A673 (cell line): ENCODE data around the gene GLCCI1. TPM values are rescaled to one million over a fixed set of nuclear protein-coding genes. Genes with fewer than 3 reads are reported as not detected.

Experiments
- BruUV-seq: library from RNA; stranded (reverse); fragments of 400-500 nt; replicated peaks from 2 replicates; lab custom pipeline; 2021; lab: Mats Ljungman, UMichigan
- CTCF ChIA-PET: fragments of 300-600 bp; sonication (Branson Sonifier 250); formaldehyde crosslinking; loops from one replicate; lab custom pipeline; 2022; ENCODE audit warnings: antibody characterized with exemption; lab: Charles Lee
- POLR2A ChIA-PET: fragments of 300-600 bp; sonication (Branson Sonifier 250); formaldehyde crosslinking; loops from one replicate; lab custom pipeline; 2022; ENCODE audit warnings: antibody characterized with exemption; ENCODE audit not compliant: low non-redundant PET; lab: Charles Lee
- DNase-seq: peaks from one replicate; pipeline ENCODE4 v3.0.0-alpha.2; 2015; ENCODE audit warnings: low spot score
- H3K27ac ChIP-seq: fragments of 200-600 bp; sonication (generic); 2 replicates; pipeline ENCODE4 v1.5.1; 2016; ENCODE audit warnings: mixed run types, low read depth, mild to moderate bottlenecking, mixed read lengths, antibody characterized with exemption, low read length; ENCODE audit not compliant: poor library complexity, severe bottlenecking
- H3K27me3 ChIP-seq: fragments of 200-600 bp; sonication (generic); replicated peaks from 2 replicates; pipeline ENCODE4 v1.6.1; 2017; ENCODE audit warnings: mixed run types, low read depth, mild to moderate bottlenecking, mixed read lengths, antibody characterized with exemption, low read length; ENCODE audit not compliant: insufficient read depth, poor library complexity
- H3K36me3 ChIP-seq: fragments of 200-600 bp; sonication (generic); 2 replicates; pipeline ENCODE4 v1.6.1; 2016; ENCODE audit warnings: mixed run types, mild to moderate bottlenecking, mixed read lengths, antibody characterized with exemption, low read length; ENCODE audit not compliant: insufficient read depth, poor library complexity, severe bottlenecking
- H3K4me1 ChIP-seq: fragments of 200-600 bp; sonication (generic); 2 replicates; pipeline ENCODE4 v1.6.1; 2017; ENCODE audit warnings: mixed run types, mild to moderate bottlenecking, mixed read lengths, antibody characterized with exemption, low read length; ENCODE audit not compliant: insufficient read depth, poor library complexity, severe bottlenecking
- H3K4me3 ChIP-seq: fragments of 200-600 bp; sonication (generic); 2 replicates; pipeline ENCODE4 v1.5.1; 2016; ENCODE audit warnings: low read depth, mixed run types, mild to moderate bottlenecking, mixed read lengths, low read length; ENCODE audit not compliant: poor library complexity, severe bottlenecking
- H3K9me3 ChIP-seq: fragments of 200-600 bp; sonication (generic); 2 replicates; pipeline ENCODE4 v1.6.1; 2016; ENCODE audit warnings: mixed run types, low read depth, mild to moderate bottlenecking, mixed read lengths, antibody characterized with exemption, low read length; ENCODE audit not compliant: poor library complexity, severe bottlenecking
- EZH2 ChIP-seq: fragments of 200-600 bp; sonication (generic); IDR thresholded peaks from 2 replicates; pipeline ENCODE4 v1.6.1; 2017; ENCODE audit warnings: borderline replicate concordance, low read depth, mild to moderate bottlenecking, mixed read lengths, antibody characterized with exemption, low read length; ENCODE audit not compliant: poor library complexity, severe bottlenecking
- intact Hi-C: fragments of 100-400 bp; cut with micrococcal nuclease; formaldehyde crosslinking; loops from one replicate; pipeline ENCODE4 v1.10.0; 2022; ENCODE audit not compliant: unreplicated experiment
- total RNA-seq: library from RNA; stranded (reverse); gene quantifications from 2 replicates; pipeline ENCODE4 v1.2.3, GENCODE V29; 2021
- TF ChIP-seq, protein P1 (sequence below): fragments of 300-800, 200-600 bp; sonication (generic); conservative IDR thresholded peaks from 2 replicates; pipeline ENCODE4 v1.5.1; 2017; ENCODE audit warnings: low read depth, mild to moderate bottlenecking, antibody characterized with exemption, low read length, moderate library complexity, mixed read lengths

GLCCI1 gene
- total RNA-seq, 1 experiment from 2014 or later, result 6.9 TPM

DNA sequence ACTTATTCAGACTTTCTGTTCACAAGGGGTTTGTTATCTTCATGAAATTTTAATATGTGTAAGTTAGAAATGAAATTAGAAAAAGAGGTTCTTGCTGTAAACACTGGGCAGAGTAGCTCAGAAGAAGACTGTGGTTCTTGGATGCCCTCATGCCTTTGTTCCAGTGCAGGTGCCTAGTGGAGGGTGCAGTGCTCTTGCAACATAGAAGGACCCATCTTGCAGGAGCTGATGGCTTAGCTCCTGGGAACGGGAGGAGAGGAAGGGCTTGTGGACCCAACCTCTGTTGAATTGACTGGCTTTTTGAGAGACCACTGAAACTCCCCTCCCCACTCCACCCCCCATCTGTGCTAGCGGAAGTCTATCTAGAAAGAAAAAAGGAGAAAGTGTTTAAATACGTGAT lies 116.8 kb downstream of the GLCCI1 start:
- H3K27me3 ChIP-seq, result no peaks in the 10 kb centered on the region
- H3K4me3 ChIP-seq, result no peak overlapping the region
- no peaks in the 10 kb centered on the region for H3K9me3 ChIP-seq
- CTCF ChIA-PET, result no interaction called here
- H3K36me3 ChIP-seq, result no peaks in the 10 kb centered on the region
- POLR2A ChIA-PET, result no interaction called here
- H3K27ac ChIP-seq, result no peak overlapping the region
- BruUV-seq, result no TSS peak
- intact Hi-C loops, result no loop called here
- DNase-seq, result no peak
- no peaks in the 10 kb centered on the region for H3K4me1 ChIP-seq
- TF ChIP-seq, protein P1, sequence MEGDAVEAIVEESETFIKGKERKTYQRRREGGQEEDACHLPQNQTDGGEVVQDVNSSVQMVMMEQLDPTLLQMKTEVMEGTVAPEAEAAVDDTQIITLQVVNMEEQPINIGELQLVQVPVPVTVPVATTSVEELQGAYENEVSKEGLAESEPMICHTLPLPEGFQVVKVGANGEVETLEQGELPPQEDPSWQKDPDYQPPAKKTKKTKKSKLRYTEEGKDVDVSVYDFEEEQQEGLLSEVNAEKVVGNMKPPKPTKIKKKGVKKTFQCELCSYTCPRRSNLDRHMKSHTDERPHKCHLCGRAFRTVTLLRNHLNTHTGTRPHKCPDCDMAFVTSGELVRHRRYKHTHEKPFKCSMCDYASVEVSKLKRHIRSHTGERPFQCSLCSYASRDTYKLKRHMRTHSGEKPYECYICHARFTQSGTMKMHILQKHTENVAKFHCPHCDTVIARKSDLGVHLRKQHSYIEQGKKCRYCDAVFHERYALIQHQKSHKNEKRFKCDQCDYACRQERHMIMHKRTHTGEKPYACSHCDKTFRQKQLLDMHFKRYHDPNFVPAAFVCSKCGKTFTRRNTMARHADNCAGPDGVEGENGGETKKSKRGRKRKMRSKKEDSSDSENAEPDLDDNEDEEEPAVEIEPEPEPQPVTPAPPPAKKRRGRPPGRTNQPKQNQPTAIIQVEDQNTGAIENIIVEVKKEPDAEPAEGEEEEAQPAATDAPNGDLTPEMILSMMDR, result no peak
- no peak for TF ChIP-seq EZH2

DNA sequence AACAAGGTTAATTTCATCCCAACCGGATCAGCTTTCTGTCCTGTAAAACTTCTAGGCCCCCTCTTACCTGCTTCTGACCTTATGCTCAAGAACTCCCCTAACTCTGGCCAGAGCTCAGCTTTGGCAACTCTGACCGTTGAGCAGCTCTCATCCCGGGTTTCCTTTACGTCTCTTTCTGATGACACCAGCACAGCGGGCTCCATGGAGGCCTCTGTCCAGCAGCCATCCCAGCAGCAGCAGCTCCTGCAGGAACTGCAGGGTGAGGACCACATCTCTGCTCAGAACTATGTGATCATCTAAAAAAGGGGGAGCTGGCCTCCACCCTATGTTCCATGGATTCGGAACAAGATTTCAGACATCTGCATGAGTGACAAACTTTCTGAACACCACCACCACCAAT lies 117.6 kb downstream of the GLCCI1 start:
- H3K27me3 ChIP-seq, result no peaks in the 10 kb centered on the region
- no peak overlapping the region for H3K27ac ChIP-seq
- ChIA-PET CTCF (no interaction called here), POLR2A (no interaction called here)
- H3K9me3 ChIP-seq, result no peaks in the 10 kb centered on the region
- intact Hi-C loops, result no loop called here
- BruUV-seq, result no TSS peak
- TF ChIP-seq, protein P1, result no peak
- TF ChIP-seq EZH2, result no peak
- no peak overlapping the region for H3K4me3 ChIP-seq
- no peaks in the 10 kb centered on the region for H3K4me1 ChIP-seq
- DNase-seq, result no peak
- H3K36me3 ChIP-seq, result no peaks in the 10 kb centered on the region

DNA sequence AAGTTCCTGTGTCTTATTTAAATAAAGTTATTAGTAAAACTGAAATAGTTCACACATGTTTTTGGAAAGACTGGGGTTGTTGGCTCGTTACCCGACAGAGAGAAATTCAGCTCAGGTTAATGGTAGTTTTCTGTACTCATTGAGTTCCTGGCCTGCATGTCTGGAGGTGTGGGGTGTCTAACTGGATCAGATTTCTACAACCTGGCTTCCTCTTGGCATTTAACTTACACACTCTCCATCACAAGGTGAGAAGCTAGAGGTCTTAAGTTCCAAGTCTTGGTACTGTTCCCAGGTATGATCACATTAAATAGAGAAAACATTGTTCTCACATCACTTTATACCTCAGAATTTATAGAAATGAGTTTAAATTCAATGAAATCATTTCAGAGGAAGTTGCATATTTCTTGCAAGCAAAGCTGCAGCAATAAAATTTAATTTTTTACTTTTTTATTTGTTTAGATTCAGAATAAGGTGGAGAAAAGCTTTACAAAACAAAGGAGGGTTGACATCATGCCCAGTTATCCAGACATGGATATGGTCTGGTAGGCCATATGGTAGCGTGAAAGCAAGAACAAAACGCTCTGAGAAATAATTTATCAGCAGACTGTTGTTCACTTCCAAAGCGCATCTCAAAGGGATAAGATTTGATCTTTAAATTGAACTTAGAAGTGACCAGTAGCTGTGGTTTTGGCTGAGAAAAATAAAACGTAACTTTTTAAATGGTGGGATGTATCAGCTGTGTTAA lies 120.6 kb downstream of the GLCCI1 start:
- Histone ChIP-seq H3K27me3 (no peaks in the 10 kb centered on the region), H3K4me3 (no peak overlapping the region), H3K27ac (no peak overlapping the region), H3K4me1 (no peaks in the 10 kb centered on the region), H3K9me3 (no peaks in the 10 kb centered on the region), H3K36me3 (no peaks in the 10 kb centered on the region)
- no peak for DNase-seq
- no TSS peak for BruUV-seq
- TF ChIP-seq, protein P1, result no peak
- no peak for TF ChIP-seq EZH2
- intact Hi-C loops, result no loop called here
- POLR2A ChIA-PET, result no interaction called here
- CTCF ChIA-PET, result no interaction called here
